GM18520 (cell line): Measurements from ENCODE around the gene C4orf54.

ENCODE experiments used
- ATAC-seq: cut with Tn5 transposase; IDR thresholded peaks from one replicate; pipeline ENCODE4 v1.9.1; 2021; ENCODE audit not compliant: unreplicated experiment

Gene C4orf54

GRCh38 chr4:99657798-99658197 is at the start of gene C4orf54:
Gene C4orf54, minus strand, starts transcription at chr4:99657828. Its CDS starts 3,180 bp downstream, at chr4:99654648.
- ATAC-seq, result no peak

GRCh38 chr4:99705891-99706290 is 48.3 kb upstream of the C4orf54 start:
- no peak for ATAC-seq

- no peak for ATAC-seq
These were observed 39.2 kb upstream of the C4orf54 start for GRCh38 chr4:99696801-99697200.

- no peak for ATAC-seq
These were observed 35.5 kb upstream of the C4orf54 start for GRCh38 chr4:99693140-99693539.

- no peak for ATAC-seq
These were observed 33.4 kb upstream of the C4orf54 start for GRCh38 chr4:99690990-99691389.

- no peak for ATAC-seq
These were observed 32.8 kb upstream of the C4orf54 start for GRCh38 chr4:99690472-99690871.

- ATAC-seq, result no peak
These were observed 29.5 kb upstream of the C4orf54 start for GRCh38 chr4:99687120-99687519.

- ATAC-seq, result no peak
These were observed 27.6 kb upstream of the C4orf54 start for GRCh38 chr4:99685234-99685633.

GRCh38 chr4:99683895-99684294 is 26.3 kb upstream of the C4orf54 start:
- no peak for ATAC-seq

- no peak for ATAC-seq
These were observed 22.3 kb upstream of the C4orf54 start for GRCh38 chr4:99679976-99680375.

- ATAC-seq, result no peak
These were observed 21.6 kb upstream of the C4orf54 start for GRCh38 chr4:99679204-99679603.

GRCh38 chr4:99677161-99677560 is 19.5 kb upstream of the C4orf54 start:
- no peak for ATAC-seq

- ATAC-seq, result no peak
These were observed 12.9 kb upstream of the C4orf54 start for GRCh38 chr4:99670409-99671073.

- no peak for ATAC-seq
These were observed 11.5 kb upstream of the C4orf54 start for GRCh38 chr4:99669084-99669483.

- no peak for ATAC-seq
These were observed 10.8 kb upstream of the C4orf54 start for GRCh38 chr4:99668472-99668871.

- no peak for ATAC-seq
These were observed 8.4 kb upstream of the C4orf54 start for GRCh38 chr4:99665983-99666382.

- ATAC-seq, result no peak
These were observed 7.1 kb upstream of the C4orf54 start for GRCh38 chr4:99664716-99665115.

GRCh38 chr4:99661907-99662306 is 4.3 kb upstream of the C4orf54 start:
- no peak for ATAC-seq

- no peak for ATAC-seq
These were observed 1.0 kb upstream of the C4orf54 start for GRCh38 chr4:99658666-99659065.

- no peak for ATAC-seq
These were observed 2.1 kb downstream of the C4orf54 start for GRCh38 chr4:99655308-99656081.

GRCh38 chr4:99654361-99654761 is 3.3 kb downstream of the C4orf54 start:
- no peak for ATAC-seq

GRCh38 chr4:99653916-99654315 is 3.7 kb downstream of the C4orf54 start:
- no peak for ATAC-seq
